GM23248 (cell line): ENCODE measurements around the gene NGDN. TPM values are rescaled to one million over a fixed set of nuclear protein-coding genes. Genes with fewer than 3 reads are reported as not detected.

Experiments used
- DNase-seq: peaks from one replicate; pipeline ENCODE4 v3.0.0-alpha.2; 2015
- H2AFZ ChIP-seq: fragments of 200-600 bp; sonication (generic); 2 replicates; pipeline ENCODE4 v1.6.1; 2016; ENCODE audit warnings: antibody characterized with exemption
- H3F3A ChIP-seq: fragments of 200-600 bp; sonication (generic); 2 replicates; pipeline ENCODE4 v1.6.1; 2016; ENCODE audit warnings: mild to moderate bottlenecking, antibody characterized with exemption, mixed run types; ENCODE audit not compliant: insufficient read depth
- H3K27ac ChIP-seq: fragments of 200-600 bp; sonication (generic); 2 replicates; pipeline ENCODE4 v1.5.1; 2016; ENCODE audit warnings: mild to moderate bottlenecking
- H3K27me3 ChIP-seq: fragments of 200-600 bp; sonication (generic); replicated peaks from 2 replicates; pipeline ENCODE4 v1.6.1; 2016; ENCODE audit warnings: mild to moderate bottlenecking; ENCODE audit not compliant: insufficient read depth
- H3K36me3 ChIP-seq: fragments of 200-600 bp; sonication (generic); 2 replicates; pipeline ENCODE4 v1.6.1; 2016; ENCODE audit warnings: low read depth, mild to moderate bottlenecking
- H3K4me1 ChIP-seq: fragments of 200-600 bp; sonication (generic); 2 replicates; pipeline ENCODE4 v1.6.1; 2016; ENCODE audit warnings: mild to moderate bottlenecking; ENCODE audit not compliant: insufficient read depth
- H3K4me2 ChIP-seq: fragments of 200-600 bp; sonication (generic); one replicate; pipeline ENCODE4 v1.6.1; 2016; ENCODE audit warnings: mild to moderate bottlenecking; ENCODE audit not compliant: unreplicated experiment
- H3K4me3 ChIP-seq: fragments of 200-600 bp; sonication (generic); 2 replicates; pipeline ENCODE4 v1.5.1; 2016; ENCODE audit warnings: mild to moderate bottlenecking
- H3K79me2 ChIP-seq: fragments of 200-600 bp; sonication (generic); 2 replicates; pipeline ENCODE4 v1.6.1; 2016; ENCODE audit warnings: mild to moderate bottlenecking; ENCODE audit not compliant: insufficient read depth
- H3K9ac ChIP-seq: fragments of 200-600 bp; sonication (generic); 2 replicates; pipeline ENCODE4 v1.6.1; 2016; ENCODE audit warnings: mild to moderate bottlenecking
- H3K9me2 ChIP-seq: fragments of 200-600 bp; sonication (generic); 2 replicates; pipeline ENCODE4 v1.6.1; 2016; ENCODE audit warnings: mixed run types, mild to moderate bottlenecking, moderate library complexity; ENCODE audit not compliant: insufficient read depth
- H3K9me3 ChIP-seq: fragments of 200-600 bp; sonication (generic); one replicate; pipeline ENCODE4 v1.6.1; 2017; ENCODE audit warnings: low read depth
- H4K20me1 ChIP-seq: fragments of 200-600 bp; sonication (generic); 2 replicates; pipeline ENCODE4 v1.6.0; 2016; ENCODE audit not compliant: insufficient read depth
- EZH2 ChIP-seq: fragments of 200-600 bp; sonication (generic); IDR thresholded peaks from 2 replicates; pipeline ENCODE4 v1.6.1; 2018; ENCODE audit warnings: antibody characterized with exemption, mild to moderate bottlenecking; ENCODE audit not compliant: insufficient read depth, poor library complexity, severe bottlenecking
- EZH2phosphoT487 ChIP-seq: fragments of 200-600 bp; sonication (generic); IDR thresholded peaks from 2 replicates; pipeline ENCODE4 v1.6.1; 2018; ENCODE audit warnings: antibody characterized with exemption, moderate library complexity, mild to moderate bottlenecking, low read depth; ENCODE audit not compliant: insufficient read depth
- WGBS, 2 experiments: methylation state at CpG; one replicate each; pipeline ENCODE4 v1.1.6; 2015 to 2017; ENCODE audit warnings: low lambda C conversion rate in 2 of 2, low coverage in 1 of 2; ENCODE audit errors: missing lambda C conversion rate in 2 of 2; 5-methylcytosine and 5-hydroxymethylcytosine counted together
- in situ Hi-C: fragments of 300-500 bp; cut with MboI; formaldehyde crosslinking; loops from 2 replicates; pipeline ENCODE4 v1.15.0; 2020
- polyA plus RNA-seq: library from polyadenylated mRNA; unstranded; fragments of >200 nt; fragmentation: Nextera tagmentation; extraction: Ambion mirVana; gene quantifications from 2 replicates; pipeline ENCODE4 v1.2.1, GENCODE V29; 2016
- total RNA-seq: library from RNA; depleted of rRNA; stranded (reverse); fragments of >200 nt; shearing (Covaris generic); gene quantifications from 2 replicates; pipeline ENCODE4 v1.2.3, GENCODE V29; 2014

The NGDN gene
- total and polyA plus RNA-seq, 2 experiments from 2014 or later = 25.9 to 39.9 TPM

- H3K4me3 ChIP-seq = no peak within 1 kb of the TSS
- no peak within 1 kb of the TSS for H3K4me2 ChIP-seq
- peaks cover 15% of the 10 kb centered on the region for H3K27me3 ChIP-seq
- in situ Hi-C loops = no loop called here
- TF ChIP-seq EZH2 (no peak), EZH2phosphoT487 (no peak)
- no peaks in the 10 kb centered on the region for H3K4me1 ChIP-seq
- WGBS, 2 experiments = 34 to 37% methylated on average over 7 to 10 of the region's 10 CpGs
- H3K79me2 ChIP-seq = no peaks in the 10 kb centered on the region
- H4K20me1 ChIP-seq = no peaks in the 10 kb centered on the region
- no peaks in the 10 kb centered on the region for H3K36me3 ChIP-seq
- no peak within 1 kb of the TSS for H3K9ac ChIP-seq
- no peak within 1 kb of the TSS for H3K27ac ChIP-seq
- H3K9me2 ChIP-seq = no peaks in the 10 kb centered on the region
- H3K9me3 ChIP-seq = no peaks in the 10 kb centered on the region
- H3F3A ChIP-seq = no peaks in the 10 kb centered on the region
- DNase-seq = no peak
- H2AFZ ChIP-seq = no peak within 1 kb of the TSS
Measured at GRCh38 chr14:23435543-23436326, 33.8 kb upstream of the NGDN start, which contains the start of gene MYH7. TSS of gene MYH7 (minus strand) at chr14:23435660. CDS start at chr14:23433732, 1,928 bp downstream.

DNA sequence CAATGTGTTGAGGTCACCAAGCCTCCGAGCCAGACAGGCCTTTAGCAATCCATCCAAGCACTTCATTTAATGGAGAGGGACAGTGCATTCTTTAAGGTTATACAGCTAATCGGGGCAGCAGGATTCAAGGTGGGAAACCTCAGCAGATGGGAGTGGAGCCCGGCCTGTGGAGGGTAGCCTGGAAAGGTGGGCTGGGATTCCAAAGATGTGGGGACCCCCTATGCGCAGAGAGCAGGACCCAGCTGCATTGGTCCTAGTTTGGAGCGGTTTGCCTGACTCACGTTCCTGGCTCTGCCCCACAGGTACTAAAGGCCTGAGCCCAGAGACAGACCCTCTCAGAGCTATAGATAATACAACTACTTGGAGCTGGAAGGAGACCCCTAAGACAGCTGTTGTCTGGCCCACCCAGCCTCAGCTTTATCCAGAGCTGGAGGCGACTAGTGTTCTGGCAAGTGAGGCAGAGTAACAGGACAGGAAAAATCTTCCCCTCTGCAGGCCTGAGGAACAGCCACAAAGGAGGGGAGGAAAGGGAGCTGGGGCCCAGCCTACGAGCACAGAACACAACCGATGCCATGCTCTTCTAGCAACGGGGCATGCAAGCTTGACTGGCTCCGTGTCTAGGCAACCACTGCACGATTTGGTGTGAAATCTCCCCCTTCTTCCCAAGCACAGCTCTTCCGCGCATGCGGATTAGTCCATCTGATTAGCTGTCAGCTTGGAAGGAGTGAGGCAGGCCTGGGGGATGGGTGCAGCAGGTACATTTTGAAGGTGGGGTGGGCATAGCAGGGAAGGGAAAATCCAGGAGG lies 33.0 kb upstream of the NGDN start:
- no peaks in the 10 kb centered on the region for H3K9me2 ChIP-seq
- H3K4me3 ChIP-seq = no peak overlapping the region
- no peak overlapping the region for H3K4me2 ChIP-seq
- H3K79me2 ChIP-seq = no peaks in the 10 kb centered on the region
- H4K20me1 ChIP-seq = no peaks in the 10 kb centered on the region
- in situ Hi-C loops = no loop called here
- H3F3A ChIP-seq = no peaks in the 10 kb centered on the region
- TF ChIP-seq EZH2 = no peak
- TF ChIP-seq EZH2phosphoT487 = no peak
- H3K27me3 ChIP-seq = peaks cover 8% of the 10 kb centered on the region
- WGBS, 2 experiments = 32 to 34% methylated on average over 15 of the region's 15 CpGs
- no peaks in the 10 kb centered on the region for H3K36me3 ChIP-seq
- no peak overlapping the region for H3K9ac ChIP-seq
- no peak overlapping the region for H2AFZ ChIP-seq
- no peak for DNase-seq
- H3K4me1 ChIP-seq = no peaks in the 10 kb centered on the region
- H3K9me3 ChIP-seq = no peaks in the 10 kb centered on the region
- no peak overlapping the region for H3K27ac ChIP-seq

DNA sequence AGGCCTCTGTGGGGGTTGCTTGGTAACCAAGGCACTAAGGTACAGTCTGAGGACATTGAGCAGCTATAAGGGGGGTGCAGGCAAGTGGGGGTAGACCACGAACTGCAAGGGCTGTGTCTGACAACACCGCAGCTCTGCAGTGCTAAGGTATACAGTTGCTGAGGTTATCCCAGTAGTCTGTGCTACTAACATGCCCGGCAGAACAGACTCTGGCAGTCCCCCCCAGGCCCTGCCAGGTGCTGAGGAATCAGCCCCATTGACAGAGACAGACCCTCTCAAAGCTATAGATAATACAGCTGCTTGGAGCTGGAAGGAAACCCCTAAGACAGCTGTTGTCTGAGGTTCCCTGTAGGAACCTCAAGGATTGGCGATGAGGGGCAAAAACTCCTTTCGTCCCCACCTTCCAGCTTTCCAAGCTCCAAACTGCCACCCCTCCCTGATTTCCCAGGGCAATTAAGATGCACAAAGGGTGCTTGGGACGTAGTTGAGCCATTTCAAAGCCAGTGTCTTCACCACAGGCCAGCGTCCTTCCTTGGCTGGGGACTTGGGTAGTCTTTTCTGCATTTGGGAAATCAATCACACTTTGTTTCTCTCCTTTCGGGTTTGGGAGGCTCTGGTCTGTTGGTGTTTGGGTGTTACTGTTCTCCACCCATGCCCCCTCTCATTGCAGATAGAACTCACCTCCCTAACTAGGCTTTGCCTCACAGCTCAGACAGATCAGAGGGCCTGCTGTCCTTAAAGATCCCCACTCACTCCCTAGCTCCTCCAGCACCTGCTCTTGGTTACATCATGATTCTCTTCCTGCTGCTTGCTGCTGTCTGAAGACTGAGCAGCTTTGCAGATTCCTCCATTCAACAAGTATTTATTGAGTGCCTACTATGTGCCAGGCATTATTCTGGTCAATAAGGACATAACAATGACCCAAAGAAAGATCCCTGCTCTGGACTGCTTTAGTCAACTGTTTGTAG lies 32.1 kb upstream of the NGDN start:
- Histone ChIP-seq H3K79me2 (no peaks in the 10 kb centered on the region), H3K27me3 (peaks cover 8% of the 10 kb centered on the region), H3K4me3 (no peak overlapping the region), H3F3A (no peaks in the 10 kb centered on the region), H4K20me1 (no peaks in the 10 kb centered on the region), H3K9me3 (no peaks in the 10 kb centered on the region), H3K27ac (no peak overlapping the region), H3K9me2 (no peaks in the 10 kb centered on the region), H3K36me3 (no peaks in the 10 kb centered on the region), H3K9ac (no peak overlapping the region), H3K4me1 (no peaks in the 10 kb centered on the region), H2AFZ (no peak overlapping the region), H3K4me2 (no peak overlapping the region)
- 40 to 43% methylated on average over 8 of the region's 8 CpGs for WGBS, 2 experiments
- in situ Hi-C loops = no loop called here
- DNase-seq = no peak
- TF ChIP-seq EZH2phosphoT487 (no peak), EZH2 (no peak)
